A673 (cell line): ENCODE measurements around the gene SALL3.

ENCODE experiments used
- EZH2 ChIP-seq: fragments of 200-600 bp; sonication (generic); IDR thresholded peaks from 2 replicates; pipeline ENCODE4 v1.6.1; 2017; ENCODE audit warnings: borderline replicate concordance, low read depth, mild to moderate bottlenecking, mixed read lengths, antibody characterized with exemption, low read length; ENCODE audit not compliant: poor library complexity, severe bottlenecking
- TF ChIP-seq, protein P1 (sequence below): fragments of 300-800, 200-600 bp; sonication (generic); conservative IDR thresholded peaks from 2 replicates; pipeline ENCODE4 v1.5.1; 2017; ENCODE audit warnings: low read depth, mild to moderate bottlenecking, antibody characterized with exemption, low read length, moderate library complexity, mixed read lengths

DNA sequence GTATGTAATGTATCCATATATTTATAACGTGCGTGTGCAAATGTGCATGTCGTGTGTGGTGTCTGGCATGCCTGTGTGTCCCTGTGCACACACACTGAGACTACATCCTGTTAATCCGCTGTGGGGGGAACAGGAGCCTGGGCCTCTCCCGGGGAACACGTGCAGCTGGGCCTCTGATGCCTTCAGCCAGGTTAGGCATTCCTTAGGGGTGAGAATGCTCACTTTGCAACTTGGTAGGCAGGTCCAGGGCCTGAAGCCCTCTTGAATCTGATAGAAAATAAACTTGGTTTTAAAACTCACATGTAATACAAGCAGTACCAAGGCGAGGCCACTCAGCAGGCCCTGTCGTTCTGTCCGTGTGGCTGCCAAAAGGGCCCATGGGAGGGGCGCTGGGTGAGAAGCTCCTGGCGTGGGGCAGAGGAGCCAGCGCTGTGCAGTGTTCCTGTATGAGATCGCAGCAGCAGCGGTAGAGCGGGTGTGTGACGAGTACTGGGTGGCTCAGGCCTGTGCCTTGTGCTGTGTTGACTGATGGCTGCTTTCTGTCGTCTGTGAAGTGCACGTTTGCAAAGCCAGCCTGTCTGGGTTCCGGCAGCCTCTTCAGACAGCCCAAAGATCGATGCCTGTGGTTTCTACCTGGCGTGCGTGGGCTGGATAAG is 16.2 kb downstream of the SALL3 start:
- TF ChIP-seq, protein P1, sequence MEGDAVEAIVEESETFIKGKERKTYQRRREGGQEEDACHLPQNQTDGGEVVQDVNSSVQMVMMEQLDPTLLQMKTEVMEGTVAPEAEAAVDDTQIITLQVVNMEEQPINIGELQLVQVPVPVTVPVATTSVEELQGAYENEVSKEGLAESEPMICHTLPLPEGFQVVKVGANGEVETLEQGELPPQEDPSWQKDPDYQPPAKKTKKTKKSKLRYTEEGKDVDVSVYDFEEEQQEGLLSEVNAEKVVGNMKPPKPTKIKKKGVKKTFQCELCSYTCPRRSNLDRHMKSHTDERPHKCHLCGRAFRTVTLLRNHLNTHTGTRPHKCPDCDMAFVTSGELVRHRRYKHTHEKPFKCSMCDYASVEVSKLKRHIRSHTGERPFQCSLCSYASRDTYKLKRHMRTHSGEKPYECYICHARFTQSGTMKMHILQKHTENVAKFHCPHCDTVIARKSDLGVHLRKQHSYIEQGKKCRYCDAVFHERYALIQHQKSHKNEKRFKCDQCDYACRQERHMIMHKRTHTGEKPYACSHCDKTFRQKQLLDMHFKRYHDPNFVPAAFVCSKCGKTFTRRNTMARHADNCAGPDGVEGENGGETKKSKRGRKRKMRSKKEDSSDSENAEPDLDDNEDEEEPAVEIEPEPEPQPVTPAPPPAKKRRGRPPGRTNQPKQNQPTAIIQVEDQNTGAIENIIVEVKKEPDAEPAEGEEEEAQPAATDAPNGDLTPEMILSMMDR, result no peak
- TF ChIP-seq EZH2, result no peak
